DMS114 treated with DMSO at 0.1 percent for 48 hours (cell line): ENCODE results near the gene CORIN.

Experiments used
- DNase-seq: peaks from one replicate; lab custom pipeline; 2025; ENCODE audit not compliant: unreplicated experiment; lab: John Stamatoyannopoulos, UW

Gene CORIN, protein sequence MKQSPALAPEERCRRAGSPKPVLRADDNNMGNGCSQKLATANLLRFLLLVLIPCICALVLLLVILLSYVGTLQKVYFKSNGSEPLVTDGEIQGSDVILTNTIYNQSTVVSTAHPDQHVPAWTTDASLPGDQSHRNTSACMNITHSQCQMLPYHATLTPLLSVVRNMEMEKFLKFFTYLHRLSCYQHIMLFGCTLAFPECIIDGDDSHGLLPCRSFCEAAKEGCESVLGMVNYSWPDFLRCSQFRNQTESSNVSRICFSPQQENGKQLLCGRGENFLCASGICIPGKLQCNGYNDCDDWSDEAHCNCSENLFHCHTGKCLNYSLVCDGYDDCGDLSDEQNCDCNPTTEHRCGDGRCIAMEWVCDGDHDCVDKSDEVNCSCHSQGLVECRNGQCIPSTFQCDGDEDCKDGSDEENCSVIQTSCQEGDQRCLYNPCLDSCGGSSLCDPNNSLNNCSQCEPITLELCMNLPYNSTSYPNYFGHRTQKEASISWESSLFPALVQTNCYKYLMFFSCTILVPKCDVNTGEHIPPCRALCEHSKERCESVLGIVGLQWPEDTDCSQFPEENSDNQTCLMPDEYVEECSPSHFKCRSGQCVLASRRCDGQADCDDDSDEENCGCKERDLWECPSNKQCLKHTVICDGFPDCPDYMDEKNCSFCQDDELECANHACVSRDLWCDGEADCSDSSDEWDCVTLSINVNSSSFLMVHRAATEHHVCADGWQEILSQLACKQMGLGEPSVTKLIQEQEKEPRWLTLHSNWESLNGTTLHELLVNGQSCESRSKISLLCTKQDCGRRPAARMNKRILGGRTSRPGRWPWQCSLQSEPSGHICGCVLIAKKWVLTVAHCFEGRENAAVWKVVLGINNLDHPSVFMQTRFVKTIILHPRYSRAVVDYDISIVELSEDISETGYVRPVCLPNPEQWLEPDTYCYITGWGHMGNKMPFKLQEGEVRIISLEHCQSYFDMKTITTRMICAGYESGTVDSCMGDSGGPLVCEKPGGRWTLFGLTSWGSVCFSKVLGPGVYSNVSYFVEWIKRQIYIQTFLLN

DNA sequence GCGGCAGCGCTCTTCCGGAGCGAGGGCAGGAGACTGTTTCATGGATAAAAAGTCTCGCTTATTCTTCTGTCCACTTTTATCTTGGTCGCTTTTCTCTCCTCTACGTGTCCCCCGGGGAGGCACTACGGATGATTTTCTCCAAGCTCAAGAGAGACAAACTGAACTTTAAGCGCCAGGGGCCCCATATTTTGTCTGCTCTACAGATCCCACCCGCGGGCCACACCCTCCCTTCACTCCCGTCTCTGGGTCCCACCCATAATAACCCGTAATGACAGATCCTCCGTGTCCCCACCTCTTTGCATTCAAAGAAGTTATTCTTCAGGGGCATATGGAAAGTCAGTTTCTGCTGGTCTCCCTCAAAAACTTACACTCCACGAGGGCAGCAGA lies at the start of gene CORIN:
Gene CORIN, minus strand, starts transcription at position 160 of the 387 bp plus-strand sequence. Its CDS starts 118 bp downstream, at position 42.
- no peak for DNase-seq

DNA sequence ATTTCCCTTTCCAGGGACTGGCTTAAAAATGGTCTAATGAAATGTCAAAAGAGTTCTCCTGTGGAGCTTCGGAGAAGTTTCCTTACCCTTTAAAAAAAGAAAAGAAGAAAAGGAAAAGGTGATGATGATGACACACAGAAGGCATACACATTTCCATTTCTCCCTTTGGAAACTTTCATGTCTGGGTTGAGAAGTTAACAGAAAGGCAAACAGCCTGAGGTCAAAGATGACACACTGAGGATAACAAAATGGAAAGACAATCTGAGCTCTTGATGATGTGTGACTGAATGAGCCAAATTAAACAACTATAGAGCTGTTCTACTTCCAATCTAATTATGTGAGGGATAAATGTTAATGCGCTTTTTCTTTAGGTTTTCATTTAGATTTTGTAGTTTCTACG lies 44.4 kb upstream of the CORIN start:
- no peak for DNase-seq

DNA sequence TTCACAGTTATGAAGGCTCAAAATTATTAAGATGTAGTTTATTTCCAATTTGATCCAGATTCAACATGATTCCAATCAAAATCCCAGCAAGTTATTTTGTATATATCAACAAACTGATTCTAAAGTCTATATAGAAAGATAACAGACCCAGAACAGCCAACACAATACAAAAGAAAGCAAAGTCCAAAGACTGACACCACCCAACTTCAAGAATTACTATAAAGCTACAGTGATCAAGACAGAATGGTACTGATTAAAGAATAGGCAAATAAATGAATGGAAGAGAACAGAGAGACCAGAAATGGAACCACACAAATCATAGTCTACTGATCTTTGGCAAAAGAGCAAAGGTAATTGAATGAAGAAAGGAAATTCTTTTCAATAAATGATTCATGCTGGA lies 41.6 kb upstream of the CORIN start:
- no peak for DNase-seq

DNA sequence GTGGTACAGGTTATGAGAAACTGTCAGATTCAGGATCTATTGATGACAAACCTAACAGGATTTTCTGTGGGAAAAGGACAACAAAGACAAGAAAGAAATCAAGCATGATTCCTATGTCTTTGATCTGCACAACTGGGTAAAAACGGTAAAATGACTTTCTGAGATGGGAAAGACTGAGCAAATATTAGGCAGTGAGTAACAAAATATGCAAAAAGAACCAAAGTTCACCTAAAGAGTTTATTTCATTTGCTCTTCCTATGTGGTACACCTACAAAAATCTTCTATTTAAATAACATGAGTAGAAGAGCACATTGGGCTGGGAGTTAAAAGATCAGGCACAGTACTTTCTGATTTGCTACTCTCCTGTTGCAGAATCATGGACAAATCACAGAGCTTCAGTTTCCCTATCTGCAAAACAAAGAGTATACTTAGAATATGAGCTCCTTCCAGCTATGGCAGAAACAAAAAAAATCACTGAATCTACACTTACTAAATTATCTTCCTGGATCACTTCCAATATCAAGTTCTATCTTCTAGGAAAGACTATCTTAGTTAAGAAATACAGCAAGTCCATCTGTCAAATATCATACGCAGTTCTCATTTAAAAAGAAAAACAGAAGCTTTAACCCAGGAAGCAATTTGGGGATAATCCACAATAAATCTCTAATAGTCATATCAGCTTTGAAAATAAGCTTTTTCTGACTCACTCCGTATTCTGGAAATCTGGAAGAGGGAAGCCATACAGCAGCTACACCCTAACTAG lies 39.1 kb upstream of the CORIN start:
- no peak for DNase-seq

DNA sequence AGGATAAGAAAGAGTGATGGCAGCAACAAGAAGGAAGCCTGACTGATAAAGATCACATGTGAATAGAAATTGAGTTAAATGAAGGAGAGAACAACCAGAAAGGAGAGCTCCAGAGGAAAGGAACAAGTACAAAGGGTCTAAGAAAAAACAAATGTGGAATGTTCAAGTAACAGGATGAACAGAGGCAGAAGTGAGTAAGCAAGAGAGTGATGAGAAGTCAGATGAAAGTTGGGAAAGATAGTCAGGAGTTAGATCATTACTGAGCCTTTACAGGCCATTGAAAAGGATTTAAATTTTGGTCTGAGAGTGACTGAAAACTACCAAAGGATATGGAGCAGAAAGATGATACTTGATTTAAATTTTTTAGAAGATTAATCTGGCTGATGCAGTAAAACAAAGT lies 38.4 kb upstream of the CORIN start:
- DNase-seq = no peak

DNA sequence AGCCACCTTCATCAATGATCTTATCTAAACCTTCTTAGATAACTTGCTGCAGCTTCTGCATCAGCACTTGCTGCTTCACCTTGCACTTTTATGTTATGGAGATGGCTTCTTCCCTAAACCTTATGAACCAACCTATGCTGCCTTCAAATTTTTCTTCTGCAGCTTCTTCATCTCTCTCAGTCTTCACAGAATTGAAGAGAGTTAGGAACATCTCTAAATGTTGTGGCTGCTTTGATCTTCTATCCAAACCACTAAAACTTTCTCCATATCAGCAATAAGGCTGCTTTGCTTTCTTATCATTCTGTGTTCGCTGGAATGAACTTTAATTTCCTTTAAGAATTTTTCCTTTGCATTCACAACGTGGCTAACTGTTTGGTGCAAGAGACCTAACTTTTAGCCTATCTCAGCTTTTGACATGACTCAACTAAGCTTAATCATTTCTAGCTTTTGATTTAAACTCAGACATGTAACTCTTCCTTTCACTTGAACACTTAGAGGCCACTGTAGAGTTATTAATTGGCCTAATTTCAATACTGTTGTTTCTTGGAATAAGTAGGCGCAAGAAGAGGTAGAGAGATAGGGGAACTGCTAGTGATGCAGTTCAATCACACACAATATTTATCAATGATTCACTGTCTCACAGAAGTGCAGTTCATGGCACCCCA lies 36.1 kb upstream of the CORIN start:
- no peak for DNase-seq

DNA sequence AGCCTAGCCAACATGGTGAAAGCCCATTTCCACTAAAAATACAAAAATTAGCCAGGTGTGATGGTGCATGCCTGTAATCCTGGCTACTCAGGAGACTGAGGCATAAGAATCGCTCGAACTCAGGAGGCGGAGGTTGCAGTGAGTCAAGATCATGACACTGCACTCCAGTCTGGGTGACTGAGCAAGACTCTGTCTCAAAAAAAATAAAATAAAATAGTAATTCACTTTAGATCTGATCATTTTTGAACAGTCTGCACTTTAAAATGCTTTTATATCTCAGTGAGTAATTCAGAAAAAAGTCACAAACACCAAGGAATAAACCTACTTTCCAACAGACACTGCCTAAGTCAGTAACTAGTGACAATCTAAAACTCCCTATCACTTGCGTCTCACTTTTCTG lies 25.6 kb upstream of the CORIN start:
- no peak for DNase-seq

DNA sequence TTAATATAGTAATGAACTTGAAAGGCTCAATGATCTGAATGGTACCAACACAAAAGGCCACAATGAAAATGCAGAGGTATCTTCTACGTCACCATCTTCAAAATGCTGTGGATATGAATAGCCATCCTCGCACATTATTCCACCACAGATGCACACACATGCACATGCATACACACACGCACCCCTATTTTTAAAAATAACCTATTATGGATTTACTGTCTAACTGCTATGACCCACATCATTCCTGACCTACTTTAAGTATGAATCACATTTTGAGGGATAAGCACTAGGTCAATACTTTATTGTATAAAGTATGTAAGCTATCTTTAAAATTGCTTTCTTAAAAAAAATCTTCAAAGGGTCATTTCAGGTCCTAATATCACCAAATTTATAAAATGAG lies 24.4 kb upstream of the CORIN start:
- DNase-seq = no peak

DNA sequence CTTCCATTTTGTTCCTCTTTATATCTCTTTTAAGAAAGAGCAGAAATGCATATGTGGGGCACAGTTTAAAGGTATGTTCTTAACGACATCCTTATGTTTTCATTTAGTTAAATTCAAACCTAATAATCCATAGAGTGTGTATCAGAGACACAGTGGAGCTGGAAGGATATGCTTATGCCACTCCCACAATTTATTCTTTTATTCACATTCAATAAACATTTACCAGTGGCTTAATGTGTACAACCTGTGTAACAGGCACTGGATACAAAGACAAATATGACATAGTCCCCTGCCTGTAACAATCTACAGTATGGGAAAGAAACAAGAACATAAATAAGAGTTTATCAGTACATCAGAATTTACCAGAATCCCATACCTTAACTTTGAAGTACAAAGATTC lies 22.4 kb upstream of the CORIN start:
- no peak for DNase-seq

DNA sequence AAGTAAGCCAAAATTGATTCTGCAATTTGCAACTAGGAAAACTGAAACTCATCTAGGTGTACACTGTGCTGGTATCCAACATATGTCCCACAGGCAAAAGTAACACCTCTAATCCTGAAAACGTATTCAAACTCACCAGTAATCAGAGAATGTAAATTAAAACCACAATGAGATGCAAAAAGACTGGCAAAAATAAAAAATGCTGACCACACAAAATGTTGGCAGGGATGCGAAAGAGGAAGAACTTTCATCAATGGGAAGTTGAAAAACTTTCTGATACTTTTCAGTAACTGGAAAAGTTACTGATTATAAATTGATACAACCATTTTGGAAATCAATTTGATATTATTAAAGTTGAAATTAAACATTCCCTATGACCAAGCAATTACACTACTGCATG lies 20.1 kb upstream of the CORIN start:
- DNase-seq = no peak

DNA sequence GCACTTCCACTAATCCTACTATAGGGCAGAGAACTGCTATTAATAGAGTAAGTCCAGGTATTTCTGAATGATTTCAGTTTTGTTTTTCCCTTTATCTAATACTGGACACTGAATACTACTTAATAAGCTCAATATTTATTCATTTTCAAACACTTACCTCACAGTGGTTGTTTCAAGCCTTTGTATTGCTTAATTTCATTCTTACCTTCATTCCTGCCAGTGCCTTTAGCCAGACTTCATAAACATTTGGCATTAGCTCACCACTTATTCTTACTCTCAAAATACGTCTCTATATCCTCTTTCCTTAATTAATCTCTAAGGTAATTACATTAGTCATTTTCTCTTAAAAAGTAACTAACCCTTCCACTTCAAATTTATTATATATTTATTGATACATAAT lies 18.8 kb upstream of the CORIN start:
- DNase-seq = no peak

DNA sequence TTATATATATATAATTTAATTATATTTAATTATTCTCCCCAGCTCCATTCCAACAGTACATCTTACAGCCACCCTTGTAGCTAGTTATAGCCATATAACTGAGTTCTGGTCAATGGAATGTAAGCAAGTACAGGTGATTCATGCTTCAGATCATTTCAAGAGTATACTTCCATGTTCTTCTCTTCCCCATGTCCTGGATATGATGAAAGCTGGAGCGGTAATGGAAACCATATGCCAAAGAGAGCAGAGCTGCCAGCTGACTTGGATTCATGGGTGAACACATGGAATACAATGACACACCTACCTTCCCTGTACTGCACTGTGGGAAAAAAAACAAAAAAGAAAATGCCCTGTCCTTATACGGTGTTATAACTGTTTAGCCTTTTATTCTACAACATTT lies 17.5 kb upstream of the CORIN start:
- no peak for DNase-seq

DNA sequence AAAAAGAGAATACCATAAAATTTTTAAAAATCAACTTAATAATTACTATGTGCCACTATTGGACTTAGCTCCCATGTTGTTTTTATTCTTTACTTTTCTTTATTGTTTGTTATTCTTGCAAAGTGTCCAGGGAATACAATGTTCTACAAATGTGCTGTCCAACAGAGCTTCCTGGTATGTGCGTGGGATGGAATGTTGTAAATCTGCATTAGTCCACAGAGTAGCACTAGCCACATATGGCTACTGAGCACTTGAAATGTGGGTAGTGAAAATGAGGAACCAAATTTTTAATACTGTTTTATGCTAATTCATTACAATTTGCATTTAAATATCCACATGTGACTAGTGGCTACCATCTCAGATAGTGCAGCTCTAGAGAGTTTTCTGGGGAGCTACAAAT lies 14.3 kb upstream of the CORIN start:
- DNase-seq = no peak

DNA sequence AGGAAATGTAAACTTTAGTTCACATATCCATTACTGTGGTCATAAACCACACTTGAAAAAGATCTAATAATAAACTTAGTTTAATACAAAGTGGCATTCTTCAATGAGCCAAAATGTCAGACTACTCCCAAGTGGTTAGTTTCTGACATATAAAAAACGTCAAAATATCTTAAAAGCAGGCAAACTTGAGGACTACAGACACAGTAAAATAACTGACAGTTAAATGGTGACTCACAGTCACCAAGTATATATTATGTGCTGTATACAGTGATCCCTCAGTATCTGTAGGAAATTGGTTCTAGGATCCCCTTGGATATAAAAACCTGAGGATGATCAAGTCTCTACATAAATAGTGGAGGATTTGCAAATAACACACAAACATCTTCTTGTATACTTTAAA lies 11.6 kb upstream of the CORIN start:
- DNase-seq = no peak

DNA sequence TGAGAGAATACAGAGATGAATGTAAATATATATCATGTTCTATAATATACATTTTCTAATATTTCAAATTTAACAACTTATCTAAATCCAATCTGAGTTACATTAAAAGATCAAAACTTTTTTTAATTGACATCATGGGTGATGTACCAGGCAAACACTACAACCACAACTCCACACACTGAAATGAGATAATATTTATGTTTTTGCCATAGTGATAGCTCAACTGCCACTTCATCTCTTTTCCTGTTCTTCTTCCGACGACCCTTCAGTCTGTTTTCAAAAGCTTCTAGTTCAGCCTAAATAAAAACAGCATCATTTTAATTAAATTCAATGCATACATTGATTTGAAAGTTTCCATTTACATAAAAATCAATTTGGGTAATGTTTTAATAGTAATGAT lies 10.2 kb upstream of the CORIN start:
- DNase-seq = no peak

DNA sequence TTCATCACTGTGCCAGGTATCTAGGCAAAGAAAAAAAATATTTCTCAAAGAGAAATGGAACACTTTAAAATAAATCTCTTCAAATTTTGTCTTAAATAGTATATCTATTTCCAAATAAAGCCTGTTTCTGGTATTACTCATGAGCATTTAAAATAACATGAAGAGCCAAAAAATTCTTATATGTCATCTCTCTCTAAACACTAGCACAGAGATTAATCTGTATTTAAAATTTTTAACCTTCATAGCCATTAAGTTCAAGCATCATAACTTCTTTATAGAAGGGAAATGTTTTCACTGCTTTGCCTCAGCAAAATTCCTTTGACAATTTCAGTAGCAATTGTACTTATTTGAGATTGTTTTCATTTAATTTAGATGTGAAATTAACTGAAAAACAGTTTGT lies 5.1 kb upstream of the CORIN start:
- DNase-seq = no peak

DNA sequence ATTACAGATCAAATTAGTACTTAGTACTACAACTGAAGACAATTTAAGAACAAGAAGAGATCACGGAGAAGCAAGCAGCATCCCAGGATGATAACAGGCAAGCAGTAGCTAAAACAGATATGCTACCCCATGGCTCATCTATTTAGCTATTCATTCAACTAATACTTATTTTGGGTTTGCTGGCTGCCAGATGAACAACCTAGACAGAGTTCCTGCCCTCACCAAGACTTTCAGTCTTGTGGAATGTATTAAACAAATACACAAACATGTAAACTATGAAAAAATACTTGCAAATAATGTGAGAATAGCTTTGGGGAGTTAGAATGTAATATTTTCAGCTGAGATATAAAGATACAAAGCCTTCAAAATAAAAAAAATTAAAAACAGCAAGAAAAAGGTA lies 2.4 kb upstream of the CORIN start:
- no peak for DNase-seq

DNA sequence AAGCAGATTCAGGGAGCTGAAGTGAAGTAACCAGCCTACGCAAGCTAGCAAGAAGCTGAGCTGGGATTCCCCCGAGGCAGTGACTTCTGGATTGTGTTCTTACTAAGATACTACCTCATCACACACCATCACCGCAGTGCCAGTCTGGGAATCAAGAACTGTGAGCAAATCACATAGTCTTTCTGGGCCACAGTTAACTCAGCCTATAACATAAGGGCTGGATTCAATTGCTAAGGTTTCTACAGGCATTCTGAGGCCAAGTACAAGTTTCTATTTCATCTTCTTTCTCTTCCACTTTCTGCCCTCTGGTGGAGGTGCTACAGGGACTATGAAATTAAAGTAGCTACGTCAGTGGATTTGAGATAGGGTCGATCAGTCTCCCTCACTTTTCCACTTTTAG lies 1.4 kb upstream of the CORIN start:
- DNase-seq = no peak

DNA sequence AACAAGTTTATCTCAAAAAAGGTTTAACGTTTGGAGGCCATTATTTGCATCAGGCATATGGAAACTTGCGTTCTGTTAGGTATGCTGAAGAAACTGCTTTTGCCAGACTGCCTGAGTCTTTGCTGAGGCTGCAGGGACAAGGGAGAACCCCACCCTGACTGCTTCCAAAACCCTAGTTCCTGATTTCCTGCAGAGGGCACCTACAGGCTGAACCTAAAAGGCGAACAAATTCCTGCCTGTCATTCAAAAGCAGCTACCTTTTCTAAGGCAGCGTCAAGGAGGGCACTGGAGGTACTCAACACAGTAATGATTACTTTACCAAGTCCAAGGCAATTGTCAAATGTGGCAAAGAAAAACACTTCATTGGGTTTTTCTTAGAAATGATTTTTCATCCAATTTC lies 578 bp upstream of the CORIN start:
- no peak for DNase-seq

DNA sequence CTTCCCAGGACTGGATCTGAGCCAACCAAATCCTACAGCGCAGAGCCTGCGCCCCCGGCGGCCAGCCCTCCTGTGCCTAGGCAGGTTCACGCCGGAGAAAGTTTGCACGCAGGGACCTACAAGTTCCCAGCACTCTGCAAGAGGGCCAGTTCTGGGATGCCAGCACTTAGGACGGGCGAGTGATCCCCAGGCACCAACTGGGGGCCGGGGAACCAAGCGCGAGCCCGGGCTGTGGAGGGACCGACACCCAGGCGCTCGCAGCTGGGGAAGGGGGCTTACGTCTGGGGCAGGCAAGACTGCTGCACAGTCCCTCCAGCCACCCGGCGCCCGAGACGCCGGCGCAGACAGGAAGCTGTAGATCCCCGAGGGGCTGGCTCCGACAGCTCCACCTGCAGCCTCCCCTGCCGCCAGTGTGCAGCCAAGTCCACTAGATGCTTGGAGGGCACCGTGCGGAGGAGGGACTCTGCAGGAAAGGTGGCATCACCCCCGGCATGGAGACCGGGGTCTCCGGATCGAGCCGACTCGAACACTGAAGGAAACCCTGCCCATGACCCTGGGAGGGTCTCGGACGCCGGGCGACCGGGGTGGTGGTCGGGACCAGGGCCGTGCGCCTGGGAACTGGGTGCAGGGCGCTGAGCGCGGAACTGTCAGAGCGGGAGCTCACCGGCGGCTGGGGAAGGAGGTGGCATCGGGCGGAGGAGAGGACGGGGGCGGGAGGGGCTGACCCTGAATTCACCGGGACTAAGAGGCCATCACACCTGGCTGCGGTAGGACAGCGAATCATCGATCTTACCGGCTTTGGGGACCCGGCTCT lies 566 bp downstream of the CORIN start:
- DNase-seq = no peak
